Activated T-cell treated with anti-CD3 and anti-CD28 coated beads for 48 hours (primary cell): ENCODE data around the gene BTBD16.

Source experiments
- DNase-seq: peaks from one replicate; pipeline ENCODE4 v3.0.0-alpha.2; 2020; ENCODE audit warnings: low read depth

The BTBD16 gene

GRCh38 chr10:122271076-122271475, at the start of gene BTBD16:
TSS of gene BTBD16 (plus strand) at chr10:122271296. CDS start at chr10:122275082, 3,786 bp downstream.
- no peak for DNase-seq

GRCh38 chr10:122221958-122222357, 49.1 kb upstream of the BTBD16 start:
- DNase-seq = no peak

- no peak for DNase-seq
These were observed 48.5 kb upstream of the BTBD16 start for GRCh38 chr10:122222638-122223037.

GRCh38 chr10:122224159-122224558, 46.9 kb upstream of the BTBD16 start:
- no peak for DNase-seq

- DNase-seq = no peak
These were observed 45.8 kb upstream of the BTBD16 start for GRCh38 chr10:122225330-122225729.

- DNase-seq = no peak
These were observed 43.3 kb upstream of the BTBD16 start for GRCh38 chr10:122227754-122228153.

GRCh38 chr10:122229666-122230065, 41.4 kb upstream of the BTBD16 start:
- DNase-seq = no peak

GRCh38 chr10:122230222-122230621, 40.9 kb upstream of the BTBD16 start:
- no peak for DNase-seq

- DNase-seq = no peak
These were observed 38.3 kb upstream of the BTBD16 start for GRCh38 chr10:122232769-122233168.

GRCh38 chr10:122233857-122234348, 37.2 kb upstream of the BTBD16 start:
- no peak for DNase-seq

- DNase-seq = no peak
These were observed 36.7 kb upstream of the BTBD16 start for GRCh38 chr10:122234416-122234815.

GRCh38 chr10:122236690-122237306, 34.3 kb upstream of the BTBD16 start:
- no peak for DNase-seq

- DNase-seq = no peak
These were observed 33.6 kb upstream of the BTBD16 start for GRCh38 chr10:122237331-122237990.

GRCh38 chr10:122239578-122240257, 31.4 kb upstream of the BTBD16 start:
- no peak for DNase-seq

- no peak for DNase-seq
These were observed 30.7 kb upstream of the BTBD16 start for GRCh38 chr10:122240401-122240800.

- DNase-seq = no peak
These were observed 29.3 kb upstream of the BTBD16 start for GRCh38 chr10:122241836-122242235.

- DNase-seq = no peak
These were observed 27.5 kb upstream of the BTBD16 start for GRCh38 chr10:122243550-122243949.

GRCh38 chr10:122244001-122244975, 26.8 kb upstream of the BTBD16 start:
- DNase-seq = no peak

- DNase-seq = no peak
These were observed 26.0 kb upstream of the BTBD16 start for GRCh38 chr10:122245136-122245535.

GRCh38 chr10:122245897-122246296, 25.2 kb upstream of the BTBD16 start:
- DNase-seq = no peak

- no peak for DNase-seq
These were observed 24.1 kb upstream of the BTBD16 start for GRCh38 chr10:122246830-122247520.
